Measurements from ENCODE around the gene SND1.
A peak's percentile ranks its signal among the peaks of the same experiment; 100 is the strongest.

DNA sequence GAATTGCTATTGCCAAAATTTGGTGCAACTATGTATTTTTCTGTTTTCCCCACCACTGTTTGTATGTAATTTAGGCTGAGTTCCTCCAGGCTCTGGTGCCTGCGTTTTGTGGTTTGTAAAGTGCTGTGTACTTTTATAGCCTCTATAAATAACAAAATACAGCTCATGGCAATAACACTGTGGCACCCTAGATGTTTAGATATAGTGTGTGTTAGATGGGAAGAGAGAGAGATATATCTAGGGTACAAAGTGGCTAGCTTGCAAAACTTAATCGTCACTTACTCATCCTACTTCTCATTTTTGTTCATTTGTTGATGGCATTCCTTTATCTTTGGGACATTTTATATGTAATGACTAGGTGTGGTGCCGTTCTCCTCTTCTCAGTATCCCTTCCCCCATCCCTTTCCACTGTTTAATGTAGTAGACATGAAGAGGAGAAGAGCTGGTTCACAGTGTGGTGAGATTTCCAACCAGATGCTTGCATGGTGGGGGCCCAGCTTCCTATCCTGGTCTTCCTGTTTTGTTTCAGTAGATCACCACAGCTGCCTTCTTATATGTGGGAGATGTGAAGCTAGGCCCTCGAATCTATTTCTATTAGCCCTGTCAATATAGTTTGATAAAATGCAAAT lies 115.0 kb downstream of the SND1 start:
- TF ChIP-seq, protein P1, sequence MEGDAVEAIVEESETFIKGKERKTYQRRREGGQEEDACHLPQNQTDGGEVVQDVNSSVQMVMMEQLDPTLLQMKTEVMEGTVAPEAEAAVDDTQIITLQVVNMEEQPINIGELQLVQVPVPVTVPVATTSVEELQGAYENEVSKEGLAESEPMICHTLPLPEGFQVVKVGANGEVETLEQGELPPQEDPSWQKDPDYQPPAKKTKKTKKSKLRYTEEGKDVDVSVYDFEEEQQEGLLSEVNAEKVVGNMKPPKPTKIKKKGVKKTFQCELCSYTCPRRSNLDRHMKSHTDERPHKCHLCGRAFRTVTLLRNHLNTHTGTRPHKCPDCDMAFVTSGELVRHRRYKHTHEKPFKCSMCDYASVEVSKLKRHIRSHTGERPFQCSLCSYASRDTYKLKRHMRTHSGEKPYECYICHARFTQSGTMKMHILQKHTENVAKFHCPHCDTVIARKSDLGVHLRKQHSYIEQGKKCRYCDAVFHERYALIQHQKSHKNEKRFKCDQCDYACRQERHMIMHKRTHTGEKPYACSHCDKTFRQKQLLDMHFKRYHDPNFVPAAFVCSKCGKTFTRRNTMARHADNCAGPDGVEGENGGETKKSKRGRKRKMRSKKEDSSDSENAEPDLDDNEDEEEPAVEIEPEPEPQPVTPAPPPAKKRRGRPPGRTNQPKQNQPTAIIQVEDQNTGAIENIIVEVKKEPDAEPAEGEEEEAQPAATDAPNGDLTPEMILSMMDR (IDR thresholded peaks at IDR 0.05; ENCODE audit: insufficient read depth, low read length): no peak
- TF ChIP-seq POLR2AphosphoS5 (IDR thresholded peaks at IDR 0.05; ENCODE audit: low read depth) (no peak), SPI1 (IDR thresholded peaks at IDR 0.05; ENCODE audit: borderline replicate concordance, low read depth) (peak; percentile 50; the same call in 1 of the 2 replicates)

Measured in HL-60 (cell line).